Ectodermal cell (in vitro differentiated cells): ENCODE data around the gene CLIP1.
A peak's percentile ranks its signal among the peaks of the same experiment; 100 is the strongest.

Source experiments
- H3K27ac ChIP-seq: 2 replicates; pipeline ENCODE4 v1.7.0; 2013; ENCODE audit warnings: mild to moderate bottlenecking, low read depth, low read length; ENCODE audit not compliant: insufficient read depth, poor library complexity, severe bottlenecking
- H3K27me3 ChIP-seq: 2 replicates; pipeline ENCODE4 v1.7.0; 2013; ENCODE audit warnings: mild to moderate bottlenecking, low read length; ENCODE audit not compliant: insufficient read depth, control insufficient read depth, poor library complexity, severe bottlenecking
- H3K36me3 ChIP-seq: one replicate; pipeline ENCODE4 v1.7.0; 2013; ENCODE audit warnings: low read length; ENCODE audit not compliant: control insufficient read depth, insufficient read depth
- H3K4me1 ChIP-seq: one replicate; pipeline ENCODE4 v1.7.0; 2013; ENCODE audit warnings: low read length; ENCODE audit not compliant: control insufficient read depth, insufficient read depth
- H3K4me3 ChIP-seq: 2 replicates; pipeline ENCODE4 v1.7.0; 2013; ENCODE audit warnings: low read depth, low read length, control low read depth; ENCODE audit not compliant: insufficient read depth
- H3K9me3 ChIP-seq: 2 replicates; pipeline ENCODE4 v1.7.0; 2013; ENCODE audit warnings: mild to moderate bottlenecking, low read length, moderate library complexity; ENCODE audit not compliant: control insufficient read depth
- WGBS, 2 experiments: methylation state at CpG; one replicate each; pipeline ENCODE4 v1.1.7; 2013; ENCODE audit warnings: missing lambda C conversion rate in 2 of 2; 5-methylcytosine and 5-hydroxymethylcytosine counted together

The CLIP1 gene

DNA sequence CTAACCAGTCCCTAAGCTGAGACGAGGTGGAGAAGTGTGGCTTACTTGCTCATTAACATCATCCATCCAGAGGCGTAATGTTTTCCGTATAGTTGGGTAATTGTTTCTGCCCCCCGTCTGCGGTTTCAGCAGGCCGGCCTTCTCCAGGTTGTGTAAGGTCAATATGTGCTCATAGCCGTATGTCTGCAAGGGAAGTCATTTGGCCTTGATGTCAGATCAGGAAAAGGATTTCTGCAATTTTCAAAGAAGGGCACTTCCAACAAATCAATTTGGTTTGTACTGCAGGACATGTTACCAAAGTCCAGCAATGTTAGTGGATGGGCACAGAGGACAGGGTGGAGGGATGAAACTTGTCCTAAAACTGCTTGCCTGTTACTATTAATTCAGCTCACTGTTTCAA, 186.7 kb downstream of the CLIP1 start:
- peaks cover 15% of the 10 kb centered on the region for H3K36me3 ChIP-seq
- no peaks in the 10 kb centered on the region for H3K4me1 ChIP-seq
- H3K27ac ChIP-seq: no peak overlapping the region
- H3K27me3 ChIP-seq: no peaks in the 10 kb centered on the region
- no peak overlapping the region for H3K4me3 ChIP-seq
- 88 to 90% methylated on average over 7 of the region's 7 CpGs for WGBS, 2 experiments
- H3K9me3 ChIP-seq: no peaks in the 10 kb centered on the region

DNA sequence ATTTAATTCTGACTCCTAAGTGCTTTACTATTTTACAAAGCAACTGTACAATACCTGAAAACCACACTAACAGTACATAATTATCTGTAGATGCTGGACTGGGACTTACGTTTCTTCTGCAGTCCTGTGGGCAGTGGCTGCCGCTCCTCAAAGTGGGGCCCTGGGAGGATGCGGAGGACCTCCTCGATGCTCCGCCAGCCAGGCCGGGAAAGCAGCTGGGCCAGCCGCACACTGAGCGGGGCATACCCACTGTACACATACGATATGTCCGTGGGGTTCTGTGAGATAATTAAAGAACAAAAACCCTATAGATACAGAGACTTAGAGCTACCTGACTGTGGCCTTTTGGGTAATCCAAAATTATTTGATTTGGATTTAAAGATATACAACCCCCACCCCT, 189.8 kb downstream of the CLIP1 start:
- Histone ChIP-seq H3K36me3 (peaks cover 15% of the 10 kb centered on the region), H3K27ac (no peak overlapping the region), H3K9me3 (no peaks in the 10 kb centered on the region), H3K27me3 (no peaks in the 10 kb centered on the region), H3K4me3 (no peak overlapping the region), H3K4me1 (no peaks in the 10 kb centered on the region)
- 97% methylated on average over 10 of the region's 10 CpGs for WGBS, 2 experiments

DNA sequence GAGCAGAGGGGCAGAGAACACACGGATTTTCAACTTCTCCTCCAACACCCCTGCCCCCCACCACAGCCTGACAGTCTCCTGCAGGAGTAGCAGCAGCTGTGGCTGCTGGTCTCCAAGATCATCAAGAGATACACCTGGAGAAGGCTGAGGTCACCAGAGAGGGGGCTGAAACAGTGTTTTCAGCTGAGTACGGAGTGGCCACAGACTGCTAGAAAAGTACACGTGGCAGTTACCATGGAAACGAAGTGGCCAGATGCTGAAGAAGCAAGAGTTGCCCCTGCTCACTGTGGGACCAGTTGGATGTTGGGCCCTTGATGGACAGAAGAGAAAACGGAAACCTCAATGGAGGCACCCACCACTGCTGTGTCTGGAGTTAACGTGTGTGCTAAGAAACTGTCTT, 191.7 kb downstream of the CLIP1 start:
- no peaks in the 10 kb centered on the region for H3K4me1 ChIP-seq
- H3K9me3 ChIP-seq: no peaks in the 10 kb centered on the region
- peaks cover 15% of the 10 kb centered on the region for H3K36me3 ChIP-seq
- WGBS, 2 experiments: 80% methylated on average over 6 of the region's 6 CpGs
- no peaks in the 10 kb centered on the region for H3K27me3 ChIP-seq
- H3K27ac ChIP-seq: no peak overlapping the region
- no peak overlapping the region for H3K4me3 ChIP-seq

DNA sequence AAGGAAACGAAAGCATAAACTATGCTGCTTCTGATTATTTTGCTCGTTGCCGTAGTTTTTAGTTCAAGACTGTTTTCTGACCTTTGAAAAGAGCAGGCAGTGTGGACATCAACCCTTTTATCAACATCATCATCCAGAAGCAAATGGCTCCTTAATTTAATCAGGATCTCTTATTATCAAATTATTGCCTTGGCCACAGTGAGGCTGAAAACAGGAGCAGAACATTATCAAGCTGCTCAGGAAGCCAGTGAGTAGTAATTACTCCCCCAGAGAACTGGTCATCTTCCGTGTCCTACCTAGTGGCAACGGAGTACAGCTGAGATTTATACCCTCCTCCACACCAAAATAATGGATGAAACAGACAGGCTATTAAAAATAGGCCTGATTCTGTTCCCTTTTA, 194.4 kb downstream of the CLIP1 start:
- no peaks in the 10 kb centered on the region for H3K27me3 ChIP-seq
- no peak overlapping the region for H3K27ac ChIP-seq
- peaks cover 13% of the 10 kb centered on the region for H3K36me3 ChIP-seq
- peaks cover 18% of the 10 kb centered on the region for H3K4me1 ChIP-seq
- WGBS, 2 experiments: 92 to 97% methylated on average over 5 of the region's 5 CpGs
- H3K9me3 ChIP-seq: no peaks in the 10 kb centered on the region
- H3K4me3 ChIP-seq: no peak overlapping the region

DNA sequence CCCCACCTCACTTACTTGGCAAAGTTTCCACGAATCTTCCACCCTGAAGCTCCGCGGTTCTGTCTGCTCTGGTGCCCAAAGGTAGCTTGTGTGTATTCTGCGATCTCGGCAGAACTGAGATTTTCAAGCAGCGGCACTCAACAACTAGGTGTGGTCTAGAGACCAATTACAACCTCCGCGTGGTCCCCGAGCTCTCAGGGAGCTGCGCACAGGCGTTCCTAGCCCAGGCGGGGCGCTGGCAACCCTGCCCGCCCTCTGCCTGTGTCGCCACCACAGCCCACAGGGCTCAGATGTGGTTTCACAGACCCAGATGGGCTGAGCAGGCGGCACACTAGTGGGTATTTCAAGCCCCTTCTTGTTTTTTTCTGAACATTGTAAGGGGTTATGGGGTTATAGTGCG, 195.1 kb downstream of the CLIP1 start:
- Histone ChIP-seq H3K9me3 (no peaks in the 10 kb centered on the region), H3K4me1 (peaks cover 24% of the 10 kb centered on the region), H3K27ac (no peak overlapping the region), H3K36me3 (peaks cover 7% of the 10 kb centered on the region), H3K4me3 (no peak overlapping the region), H3K27me3 (no peaks in the 10 kb centered on the region)
- WGBS, 2 experiments: 95 to 96% methylated on average over 17 of the region's 17 CpGs

DNA sequence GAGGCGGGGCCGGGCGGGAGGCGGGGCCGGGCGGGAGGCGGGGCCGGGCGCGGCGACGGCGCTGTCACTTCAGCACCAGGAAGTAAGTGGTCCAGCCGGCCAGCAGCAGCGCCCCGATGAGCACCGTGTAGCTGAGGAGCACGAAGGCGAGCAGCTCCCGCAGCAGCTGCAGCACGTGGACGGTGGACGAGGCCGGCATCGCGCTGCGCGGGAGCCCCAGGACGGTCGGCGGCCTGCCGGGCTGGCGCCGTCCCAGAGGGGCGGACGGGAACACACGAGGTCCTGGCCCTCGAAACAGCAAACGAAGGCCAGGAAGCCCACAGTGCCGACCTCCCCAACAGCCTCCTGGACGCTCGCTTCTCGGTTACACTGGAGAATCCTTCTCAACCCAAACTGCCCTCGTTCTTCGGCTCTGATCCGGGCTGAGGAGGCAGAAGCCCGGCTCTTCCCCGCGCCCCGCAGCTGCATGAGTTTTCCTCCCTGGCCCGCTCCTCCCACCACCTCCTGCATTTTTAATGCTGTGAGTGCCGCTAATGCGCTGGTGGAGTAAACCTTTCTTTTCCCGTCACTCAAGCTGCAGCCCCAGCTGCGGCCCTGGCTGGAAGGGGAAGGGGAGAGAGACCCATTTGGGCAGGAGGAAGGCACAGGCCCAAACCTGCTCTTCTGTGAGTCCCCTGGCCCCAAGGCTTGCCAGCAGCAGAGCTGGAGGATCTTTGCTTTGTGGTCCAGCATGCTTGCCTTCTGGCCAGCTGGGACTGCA, 195.9 kb downstream of the CLIP1 start:
- H3K27ac ChIP-seq: no peak overlapping the region
- H3K4me1 ChIP-seq: peaks cover 24% of the 10 kb centered on the region
- H3K27me3 ChIP-seq: no peaks in the 10 kb centered on the region
- H3K36me3 ChIP-seq: peaks cover 5% of the 10 kb centered on the region
- no peak overlapping the region for H3K4me3 ChIP-seq
- 26 to 28% methylated on average over 55 of the region's 55 CpGs for WGBS, 2 experiments
- H3K9me3 ChIP-seq: no peaks in the 10 kb centered on the region

DNA sequence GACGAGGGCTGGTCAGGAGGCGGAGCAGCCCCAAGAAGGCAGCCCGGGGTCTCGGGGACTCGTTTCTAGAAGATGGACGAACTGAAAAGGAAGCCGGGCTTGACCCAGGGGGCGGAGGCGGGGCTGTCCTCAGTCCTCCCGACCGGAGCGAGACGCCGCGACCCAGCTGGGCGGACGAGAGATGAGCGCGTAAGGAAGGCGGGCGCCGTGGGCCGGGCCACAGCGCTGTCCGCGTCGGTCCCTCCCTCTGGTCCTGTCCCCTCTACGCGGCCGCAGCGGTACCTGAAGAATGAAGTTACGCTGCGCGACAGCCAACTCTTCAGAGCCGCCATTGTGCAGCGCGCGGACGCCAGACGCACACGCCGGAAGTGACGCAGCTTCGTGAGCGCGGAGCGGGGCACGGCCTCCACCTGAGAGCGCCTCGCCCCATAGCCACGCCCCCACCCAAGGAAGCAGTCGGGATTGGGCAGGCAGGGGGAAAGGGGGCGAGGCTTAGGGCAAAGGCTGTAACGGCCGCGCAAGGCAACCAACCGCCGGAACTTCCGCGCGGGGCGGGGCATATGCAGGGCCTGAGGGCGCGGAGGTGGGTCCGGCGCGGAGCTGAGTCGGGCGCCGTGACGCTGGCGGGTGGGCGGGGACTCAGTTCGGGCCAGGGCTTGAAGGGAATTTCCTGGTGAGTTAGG, 196.6 kb downstream of the CLIP1 start, which contains the start of gene DIABLO:
DIABLO (minus strand) TSS at position 370 of the 683 bp plus-strand sequence; CDS start at position 332, 38 bp downstream.
- Histone ChIP-seq H3K27ac (peak within 1 kb of the TSS; percentile 95), H3K4me3 (peak within 1 kb of the TSS; percentile 86), H3K4me1 (peaks cover 24% of the 10 kb centered on the region), H3K27me3 (no peaks in the 10 kb centered on the region), H3K9me3 (no peaks in the 10 kb centered on the region), H3K36me3 (peaks cover 10% of the 10 kb centered on the region)
- WGBS, 2 experiments: 0% methylated on average over 74 of the region's 74 CpGs
